Spleen (tissue), 11 donors: Measurements from ENCODE around the gene FOXJ1. TPM values are rescaled to one million over a fixed set of nuclear protein-coding genes. Genes with fewer than 3 reads are reported as not detected.
A peak's percentile ranks its signal among the peaks of the same experiment; 100 is the strongest.

Experiments used
- DNase-seq: peaks from one replicate; pipeline ENCODE4 v3.0.0-alpha.2; 2020
- H3K27ac ChIP-seq, 8 donors: fragments of 200-600 bp; sonication (generic) in 7 of 8; 1 replicate in 4 of 8; 2 replicates in 4 of 8; pipeline versions ENCODE4 v1.5.0 to v1.8.0; 2016 to 2021; ENCODE audit warnings: inconsistent platforms in 4 of 8, mild to moderate bottlenecking in 4 of 8, moderate library complexity in 1 of 8
- H3K27me3 ChIP-seq, 7 donors: fragments of 200-600 bp; sonication (generic) in 6 of 7; replicated peaks in 1 of 7; 1 replicate in 4 of 7; 2 replicates in 3 of 7; pipeline versions ENCODE4 v1.5.0 to v1.8.0; 2016 to 2021; ENCODE audit warnings: inconsistent platforms in 3 of 7, mild to moderate bottlenecking in 1 of 7
- H3K36me3 ChIP-seq, 6 donors: fragments of 200-600 bp; sonication (generic) in 5 of 6; 1 replicate in 4 of 6; 2 replicates in 2 of 6; pipeline versions ENCODE4 v1.5.0 to v1.8.0; 2016 to 2021; ENCODE audit warnings: inconsistent platforms in 2 of 6
- H3K4me1 ChIP-seq, 6 donors: fragments of 200-600 bp; sonication (generic) in 5 of 6; 1 replicate in 3 of 6; 2 replicates in 3 of 6; pipeline versions ENCODE4 v1.5.0 to v1.8.0; 2016 to 2021; ENCODE audit warnings: inconsistent platforms in 3 of 6
- H3K4me3 ChIP-seq, 8 donors: fragments of 200-600 bp; sonication (generic) in 7 of 8; 1 replicate in 4 of 8; 2 replicates in 4 of 8; pipeline versions ENCODE4 v1.5.0 to v1.8.0; 2016 to 2021; ENCODE audit warnings: inconsistent platforms in 4 of 8, mild to moderate bottlenecking in 4 of 8, moderate library complexity in 2 of 8
- H3K9me3 ChIP-seq, 8 donors: fragments of 200-600 bp; sonication (generic) in 7 of 8; 1 replicate in 4 of 8; 2 replicates in 4 of 8; pipeline versions ENCODE4 v1.5.0 to v1.8.0; 2016 to 2021; ENCODE audit warnings: inconsistent platforms in 4 of 8
- POLR2A ChIP-seq, 3 donors: fragments of 450-650 bp; IDR thresholded peaks; one replicate each; pipeline ENCODE4 v1.5.1; 2017; ENCODE audit warnings: antibody characterized with exemption in 3 of 3, mild to moderate bottlenecking in 1 of 3
- POLR2AphosphoS5 ChIP-seq, 3 donors: sonication (generic); formaldehyde crosslinking; IDR thresholded peaks; one replicate each; pipeline ENCODE4 v1.5.1; 2017; ENCODE audit warnings: antibody characterized with exemption in 3 of 3
- WGBS, 5 donors: extraction: QIAGEN DNeasy Blood & Tissue Kit in 3 of 5; methylation state at CpG; one replicate each; pipeline versions ENCODE4 v1.1.5 to v1.1.7; 2013 to 2018; 5-methylcytosine and 5-hydroxymethylcytosine counted together
- intact Hi-C: fragments of 100-400 bp; cut with DNase I; formaldehyde crosslinking; loops from one replicate; pipeline ENCODE4 v1.15.0; 2023; ENCODE audit warnings: low total_unique reads
- polyA plus RNA-seq, 3 donors: library from polyadenylated mRNA; stranded (reverse); fragments of 200-250 nt; gene quantifications; one replicate each; pipeline ENCODE4 v1.2.1, GENCODE V29; 2013
- total RNA-seq, 7 donors: library from RNA; depleted of rRNA in 3 of 7; stranded (reverse); fragments of >200 nt in 3 of 7; fragmentation: NEBNext Ultra II Directional in 4 of 7; extraction: Animal tissue kit (Norgen Biotek cat#: 25700) in 4 of 7; gene quantifications; one replicate each; pipeline versions ENCODE4 v1.1.0 to v1.2.1, GENCODE V29; 2016 to 2021
- TF ChIP-seq, protein P1 (sequence below), 11 experiments: fragments of 200-600 bp in 7 of 11; fragments of 450-650 bp in 4 of 11; sonication (generic) in 4 of 11; IDR thresholded peaks in 8 of 11; conservative IDR thresholded peaks in 3 of 11; 1 replicate in 7 of 11; 2 replicates in 4 of 11; pipeline versions ENCODE4 v1.4.0 to v1.8.0; 2016 to 2021; ENCODE audit warnings: antibody characterized with exemption in 11 of 11, inconsistent platforms in 4 of 11, mild to moderate bottlenecking in 1 of 11
- donor health status: healthy with polysubstance abuse.
- donor health status: DM: no; HTN: no; CAD: no; lungs with moderate emphysema.
- donor health status: DM: no; HTN: no; CAD: no.
- donor health status: Bipolar disorder and iron deficiency.
- donor health status: healthy.
- donor health status: DM: no; HTN: no; CAD: no.
- donor health status: DM: yes; HTN: yes; CAD: no.

Gene FOXJ1
- total and polyA plus RNA-seq, 10 donors: 0.05 to 0.13 TPM; not detected in 8

DNA sequence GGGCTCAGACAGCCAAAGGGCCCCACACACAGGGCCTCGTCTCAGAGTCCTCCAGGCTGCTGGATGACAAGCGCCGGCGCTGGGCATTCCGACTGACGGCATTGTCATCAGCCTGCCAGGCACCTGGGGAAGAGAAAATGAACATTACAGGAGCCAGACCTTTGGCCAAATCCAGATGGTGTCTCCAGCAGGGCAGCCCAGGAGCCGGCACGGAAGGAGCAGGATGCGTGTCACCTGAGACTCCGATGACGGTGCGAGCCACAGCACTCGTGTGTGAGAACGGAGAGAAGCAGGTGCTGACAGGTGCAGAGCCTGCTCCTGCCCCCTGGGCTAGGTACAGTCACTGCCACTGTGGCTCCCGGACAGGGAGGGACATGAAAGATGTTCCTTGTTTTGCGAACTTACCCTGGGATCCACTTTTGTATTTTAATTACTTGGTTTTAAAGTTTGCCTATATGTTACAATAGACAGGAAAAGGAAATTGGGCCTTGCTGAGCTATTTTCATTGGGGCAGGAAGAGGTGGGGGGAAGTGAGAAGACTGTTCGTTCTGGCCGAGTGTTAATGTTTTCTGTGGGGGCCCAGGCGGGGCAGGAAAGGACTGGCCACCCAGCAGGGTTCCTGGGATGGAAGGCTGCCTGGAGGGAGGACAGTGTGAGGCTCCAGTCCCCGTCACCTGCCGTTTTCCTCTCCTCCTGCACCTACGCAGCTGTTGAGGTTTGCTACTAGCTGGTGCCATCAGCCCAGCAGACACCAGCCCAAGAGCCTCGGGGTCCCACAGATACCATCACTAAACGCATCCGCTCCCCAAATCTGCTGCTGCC lies 4.4 kb upstream of the FOXJ1 start:
- Histone ChIP-seq H3K36me3 (no peaks in the 10 kb centered on the region), H3K27ac (peak overlapping the region; percentile 58 to 92 (median 83)), H3K27me3 (peaks cover 0 to 17% (median 6%) of the 10 kb centered on the region in 7 donors), H3K9me3 (no peaks in the 10 kb centered on the region), H3K4me1 (peaks cover 32 to 76% (median 66%) of the 10 kb centered on the region in 6 donors), H3K4me3 (peak overlapping the region in 5 of 8 donors; percentile 2 to 59 (median 17))
- peak; percentile 90 for DNase-seq
- WGBS, 5 donors: 29 to 48% (median 33%) methylated on average over 24 to 25 of the region's 25 CpGs
- TF ChIP-seq, protein P1, sequence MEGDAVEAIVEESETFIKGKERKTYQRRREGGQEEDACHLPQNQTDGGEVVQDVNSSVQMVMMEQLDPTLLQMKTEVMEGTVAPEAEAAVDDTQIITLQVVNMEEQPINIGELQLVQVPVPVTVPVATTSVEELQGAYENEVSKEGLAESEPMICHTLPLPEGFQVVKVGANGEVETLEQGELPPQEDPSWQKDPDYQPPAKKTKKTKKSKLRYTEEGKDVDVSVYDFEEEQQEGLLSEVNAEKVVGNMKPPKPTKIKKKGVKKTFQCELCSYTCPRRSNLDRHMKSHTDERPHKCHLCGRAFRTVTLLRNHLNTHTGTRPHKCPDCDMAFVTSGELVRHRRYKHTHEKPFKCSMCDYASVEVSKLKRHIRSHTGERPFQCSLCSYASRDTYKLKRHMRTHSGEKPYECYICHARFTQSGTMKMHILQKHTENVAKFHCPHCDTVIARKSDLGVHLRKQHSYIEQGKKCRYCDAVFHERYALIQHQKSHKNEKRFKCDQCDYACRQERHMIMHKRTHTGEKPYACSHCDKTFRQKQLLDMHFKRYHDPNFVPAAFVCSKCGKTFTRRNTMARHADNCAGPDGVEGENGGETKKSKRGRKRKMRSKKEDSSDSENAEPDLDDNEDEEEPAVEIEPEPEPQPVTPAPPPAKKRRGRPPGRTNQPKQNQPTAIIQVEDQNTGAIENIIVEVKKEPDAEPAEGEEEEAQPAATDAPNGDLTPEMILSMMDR (IDR thresholded peaks at IDR 0.05 in 8 of 11, conservative IDR thresholded peaks at IDR 0.05 in 3 of 11): no peak
- peak; percentile 47 to 72 (median 68) for TF ChIP-seq POLR2AphosphoS5 (IDR thresholded peaks at IDR 0.05)
- intact Hi-C loops: no loop called here

DNA sequence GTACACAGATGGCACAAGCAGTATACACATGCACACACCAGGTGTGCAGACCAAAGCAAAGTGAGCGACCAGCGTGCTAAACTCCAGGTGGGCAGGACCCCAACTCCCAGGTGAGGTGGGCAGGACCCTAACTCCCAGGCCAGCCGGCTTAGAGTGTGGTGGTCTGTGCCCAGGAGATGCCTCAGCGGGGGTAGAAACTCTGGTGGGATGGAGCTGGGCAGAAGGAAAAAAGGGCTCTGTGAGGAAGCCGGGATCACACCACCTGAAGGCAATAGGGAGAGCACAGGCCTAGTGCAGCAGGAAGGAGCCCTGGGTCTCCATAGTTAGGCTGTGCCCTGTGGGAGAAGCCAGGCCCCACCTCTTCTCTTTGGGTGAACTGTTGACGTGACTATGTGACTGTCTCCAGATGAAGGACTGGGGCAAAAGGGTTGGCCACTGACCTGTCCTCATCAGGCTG lies 1.6 kb upstream of the FOXJ1 start:
- H3K36me3 ChIP-seq: no peaks in the 10 kb centered on the region
- H3K27me3 ChIP-seq: peaks cover 5 to 45% (median 29%) of the 10 kb centered on the region in 7 donors
- intact Hi-C loops: no loop called here
- peak overlapping the region in 3 of 8 donors; percentile 79 to 92 (median 85) for H3K27ac ChIP-seq
- TF ChIP-seq POLR2AphosphoS5 (IDR thresholded peaks at IDR 0.05) (no peak), POLR2A (IDR thresholded peaks at IDR 0.05) (no peak)
- TF ChIP-seq, protein P1 (IDR thresholded peaks at IDR 0.05 in 8 of 11, conservative IDR thresholded peaks at IDR 0.05 in 3 of 11): no peak
- H3K9me3 ChIP-seq: no peaks in the 10 kb centered on the region
- DNase-seq: peak; percentile 70
- H3K4me1 ChIP-seq: peaks cover 40 to 85% (median 75%) of the 10 kb centered on the region in 6 donors
- 78 to 96% (median 93%) methylated on average over 6 of the region's 6 CpGs for WGBS, 5 donors
- H3K4me3 ChIP-seq: no peak overlapping the region

- intact Hi-C loops: no loop called here
- Histone ChIP-seq H3K27me3 (peaks cover 5 to 50% (median 34%) of the 10 kb centered on the region in 7 donors), H3K4me1 (peaks cover 40 to 80% (median 71%) of the 10 kb centered on the region in 6 donors), H3K4me3 (peak overlapping the region in 1 of 8 donors; percentile 68), H3K27ac (no peak overlapping the region), H3K36me3 (no peaks in the 10 kb centered on the region), H3K9me3 (no peaks in the 10 kb centered on the region)
- WGBS, 5 donors: 54 to 69% (median 61%) methylated on average over 10 of the region's 10 CpGs
- peak; percentile 60 for DNase-seq
- TF ChIP-seq, protein P1 (IDR thresholded peaks at IDR 0.05 in 8 of 11, conservative IDR thresholded peaks at IDR 0.05 in 3 of 11): no peak
Measured at GRCh38 chr17:76142039-76142584, 1.1 kb upstream of the FOXJ1 start.

DNA sequence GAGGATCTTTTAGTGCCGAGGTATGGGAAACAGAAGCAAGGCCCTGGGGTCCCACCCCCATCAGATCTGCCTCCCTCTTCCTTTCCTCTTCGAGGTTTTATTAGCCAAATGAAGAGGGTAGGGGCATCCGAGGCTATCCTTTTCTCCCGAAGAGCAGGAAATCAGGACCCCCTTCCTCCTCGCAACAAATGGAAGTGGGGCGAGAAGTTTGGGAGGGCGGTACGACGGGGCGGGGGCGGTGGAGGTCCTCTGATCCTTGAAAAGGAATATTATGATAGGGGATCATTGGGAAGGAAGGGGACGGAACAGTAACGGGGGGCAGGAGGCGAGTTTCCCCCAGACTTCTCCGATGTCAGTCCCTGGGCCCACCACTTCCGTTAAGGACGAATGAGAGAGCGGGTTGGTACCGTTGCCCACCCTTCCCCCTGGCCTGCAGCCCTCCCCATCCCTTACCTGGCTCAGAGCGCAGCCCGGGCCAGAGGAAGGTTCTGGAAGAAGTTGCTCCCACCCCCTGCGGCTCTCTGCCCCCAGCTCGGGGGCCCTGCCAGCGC lies 309 bp downstream of the FOXJ1 start:
- peaks cover 33 to 66% (median 58%) of the 10 kb centered on the region in 6 donors for H3K4me1 ChIP-seq
- no peak overlapping the region for H3K27ac ChIP-seq
- peak overlapping the region in 7 of 8 donors; percentile 37 to 68 (median 51) for H3K4me3 ChIP-seq
- no peak for DNase-seq
- H3K27me3 ChIP-seq: peaks cover 5 to 64% (median 34%) of the 10 kb centered on the region in 7 donors
- no peaks in the 10 kb centered on the region for H3K9me3 ChIP-seq
- TF ChIP-seq POLR2AphosphoS5 (IDR thresholded peaks at IDR 0.05) (no peak), POLR2A (IDR thresholded peaks at IDR 0.05) (no peak)
- TF ChIP-seq, protein P1 (IDR thresholded peaks at IDR 0.05 in 8 of 11, conservative IDR thresholded peaks at IDR 0.05 in 3 of 11): no peak
- intact Hi-C loops: no loop called here
- no peaks in the 10 kb centered on the region for H3K36me3 ChIP-seq
- WGBS, 5 donors: 3 to 5% (median 4%) methylated on average over 22 to 24 of the region's 24 CpGs
